Measurements from ENCODE around the gene DUT. TPM values are rescaled to one million over a fixed set of nuclear protein-coding genes. Genes with fewer than 3 reads are reported as not detected.

The DUT gene
- total RNA-seq, 2 donors from 2014 or later = 87.0 to 104 TPM

- no peak for DNase-seq (ENCODE audit: low spot score)
- no peak overlapping the region for H3K4me3 ChIP-seq
- H3K27ac ChIP-seq = no peak overlapping the region
- no peaks in the 10 kb centered on the region for H3K4me1 ChIP-seq (replicated peaks)
- H3K36me3 ChIP-seq = no peaks in the 10 kb centered on the region
- no peaks in the 10 kb centered on the region for H3K27me3 ChIP-seq (replicated peaks; ENCODE audit: insufficient read depth)
- intact Hi-C loops (cut with DNase I) = no loop called here
- WGBS = 90% methylated on average over 2 of the region's 2 CpGs
- no peak for TF ChIP-seq POLR2AphosphoS5 (IDR thresholded peaks at IDR 0.05)
- TF ChIP-seq POLR2A (IDR thresholded peaks at IDR 0.05) = no peak
- TF ChIP-seq CTCF (IDR thresholded peaks at IDR 0.05) = no peak
- no peaks in the 10 kb centered on the region for H3K9me3 ChIP-seq
These were observed 18.0 kb upstream of the DUT start for GRCh38 chr15:48313216-48313615.

DNA sequence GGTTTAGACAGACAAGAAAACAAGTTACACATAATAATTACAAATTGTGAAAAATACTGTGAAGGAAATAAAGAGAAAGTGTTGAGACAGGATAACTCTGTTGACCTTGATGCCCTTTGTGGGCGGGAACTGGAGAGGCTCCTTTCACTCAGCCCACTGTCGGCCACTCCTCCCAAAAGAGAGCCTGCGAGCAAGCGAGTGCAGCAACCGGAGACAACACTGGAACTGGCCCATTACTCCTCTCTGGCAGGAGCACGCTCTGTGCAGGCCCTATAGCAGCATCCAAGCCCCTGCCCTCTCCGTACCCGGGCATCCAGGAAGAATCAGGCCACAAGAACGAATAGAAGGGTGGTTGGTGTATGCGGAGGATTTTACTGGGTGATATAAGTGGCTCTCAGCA lies 16.2 kb upstream of the DUT start:
- 81% methylated on average over 10 of the region's 10 CpGs for WGBS
- Histone ChIP-seq H3K4me1 (replicated peaks) (no peaks in the 10 kb centered on the region), H3K36me3 (no peaks in the 10 kb centered on the region), H3K27me3 (replicated peaks; ENCODE audit: insufficient read depth) (no peaks in the 10 kb centered on the region), H3K4me3 (no peak overlapping the region), H3K9me3 (no peaks in the 10 kb centered on the region), H3K27ac (no peak overlapping the region)
- intact Hi-C loops (cut with DNase I) = no loop called here
- TF ChIP-seq POLR2A (IDR thresholded peaks at IDR 0.05) (no peak), POLR2AphosphoS5 (IDR thresholded peaks at IDR 0.05) (no peak), CTCF (IDR thresholded peaks at IDR 0.05) (no peak)
- DNase-seq (ENCODE audit: low spot score) = no peak

- DNase-seq (ENCODE audit: low spot score) = no peak
- no peak overlapping the region for H3K27ac ChIP-seq
- WGBS = 80% methylated on average over 2 of the region's 2 CpGs
- TF ChIP-seq POLR2A (IDR thresholded peaks at IDR 0.05) = no peak
- TF ChIP-seq POLR2AphosphoS5 (IDR thresholded peaks at IDR 0.05) = no peak
- TF ChIP-seq CTCF (IDR thresholded peaks at IDR 0.05) = no peak
- no peaks in the 10 kb centered on the region for H3K9me3 ChIP-seq
- H3K4me1 ChIP-seq (replicated peaks) = no peaks in the 10 kb centered on the region
- intact Hi-C loops (cut with DNase I) = no loop called here
- H3K27me3 ChIP-seq (replicated peaks; ENCODE audit: insufficient read depth) = no peaks in the 10 kb centered on the region
- H3K4me3 ChIP-seq = no peak overlapping the region
- H3K36me3 ChIP-seq = no peaks in the 10 kb centered on the region
These were observed 14.0 kb upstream of the DUT start for GRCh38 chr15:48317221-48317620.

DNA sequence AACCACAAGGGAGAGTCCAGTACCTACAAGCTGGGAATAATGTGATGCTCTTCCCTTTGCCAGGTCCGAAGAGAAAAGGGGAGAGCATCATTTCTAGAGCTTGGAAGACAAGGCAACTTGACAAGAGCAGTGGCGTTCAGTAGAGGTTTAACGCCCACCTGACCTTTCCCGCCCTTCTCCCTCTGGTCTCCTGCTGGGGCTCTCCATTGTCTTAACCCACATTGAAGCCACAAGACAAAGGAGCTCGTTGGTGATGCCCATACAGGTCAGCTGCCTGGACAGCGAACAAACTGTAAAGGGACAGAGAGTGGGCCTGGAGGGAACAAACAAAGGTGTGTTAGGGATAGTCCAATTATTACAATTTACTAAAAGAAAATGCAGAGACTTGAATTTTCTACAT lies 13.1 kb upstream of the DUT start:
- H3K27me3 ChIP-seq (replicated peaks; ENCODE audit: insufficient read depth) = no peaks in the 10 kb centered on the region
- H3K27ac ChIP-seq = no peak overlapping the region
- H3K4me3 ChIP-seq = no peak overlapping the region
- WGBS = 65% methylated on average over 6 of the region's 6 CpGs
- H3K36me3 ChIP-seq = no peaks in the 10 kb centered on the region
- H3K9me3 ChIP-seq = no peaks in the 10 kb centered on the region
- intact Hi-C loops (cut with DNase I) = no loop called here
- H3K4me1 ChIP-seq (replicated peaks) = no peaks in the 10 kb centered on the region
- no peak for DNase-seq (ENCODE audit: low spot score)
- TF ChIP-seq CTCF (IDR thresholded peaks at IDR 0.05) (no peak), POLR2AphosphoS5 (IDR thresholded peaks at IDR 0.05) (no peak), POLR2A (IDR thresholded peaks at IDR 0.05) (no peak)

GRCh38 chr15:48323294-48323693 lies 7.9 kb upstream of the DUT start:
- H3K27me3 ChIP-seq (replicated peaks; ENCODE audit: insufficient read depth) = no peaks in the 10 kb centered on the region
- no peak overlapping the region for H3K27ac ChIP-seq
- H3K4me3 ChIP-seq = no peak overlapping the region
- H3K36me3 ChIP-seq = no peaks in the 10 kb centered on the region
- intact Hi-C loops (cut with DNase I) = no loop called here
- TF ChIP-seq POLR2AphosphoS5 (IDR thresholded peaks at IDR 0.05) (no peak), CTCF (IDR thresholded peaks at IDR 0.05) (no peak), POLR2A (IDR thresholded peaks at IDR 0.05) (no peak)
- no peaks in the 10 kb centered on the region for H3K4me1 ChIP-seq (replicated peaks)
- H3K9me3 ChIP-seq = no peaks in the 10 kb centered on the region
- WGBS = 95% methylated on average over 7 of the region's 7 CpGs
- no peak for DNase-seq (ENCODE audit: low spot score)
